OCI-LY7 (cell line): ENCODE measurements around the gene RCL1. TPM values are rescaled to one million over a fixed set of nuclear protein-coding genes. Genes with fewer than 3 reads are reported as not detected.

Experiments
- BruUV-seq: library from RNA; stranded (reverse); fragments of 400-500 nt; replicated peaks from 2 replicates; lab custom pipeline; 2021; lab: Mats Ljungman, UMichigan
- CTCF ChIA-PET: fragments of 300-600 bp; sonication (Branson Sonifier 250); formaldehyde crosslinking; loops from one replicate; lab custom pipeline; 2022; ENCODE audit warnings: antibody characterized with exemption; ENCODE audit not compliant: unreplicated experiment; lab: Charles Lee
- POLR2A ChIA-PET: fragments of 300-600 bp; sonication (Branson Sonifier 250); formaldehyde crosslinking; loops from one replicate; lab custom pipeline; 2022; ENCODE audit warnings: antibody characterized with exemption; lab: Charles Lee
- DNase-seq: peaks from one replicate; pipeline ENCODE4 v3.0.0-alpha.2; 2015; ENCODE audit warnings: low spot score
- H2AFZ ChIP-seq: fragments of 200-600 bp; sonication (generic), shearing (Covaris generic); 2 replicates; pipeline ENCODE4 v1.6.1; 2014; ENCODE audit warnings: mild to moderate bottlenecking, antibody characterized with exemption, low read length, moderate library complexity
- H3K27ac ChIP-seq: fragments of 200-600 bp; sonication (generic); 2 replicates; pipeline ENCODE4 v1.5.1; 2014; ENCODE audit warnings: mixed run types, low read depth, mild to moderate bottlenecking, moderate library complexity, low read length, inconsistent platforms; ENCODE audit not compliant: poor library complexity, severe bottlenecking
- H3K36me3 ChIP-seq: fragments of 200-600 bp; sonication (generic); 2 replicates; pipeline ENCODE4 v1.6.1; 2014; ENCODE audit warnings: mild to moderate bottlenecking, antibody characterized with exemption, low read length, moderate library complexity, mixed read lengths; ENCODE audit not compliant: insufficient read depth
- H3K4me1 ChIP-seq: fragments of 200-600 bp; sonication (generic); 2 replicates; pipeline ENCODE4 v1.5.1; 2014; ENCODE audit warnings: mild to moderate bottlenecking, low read length; ENCODE audit not compliant: insufficient read depth, poor library complexity, severe bottlenecking
- H3K4me2 ChIP-seq: fragments of 200-600 bp; sonication (generic); 2 replicates; pipeline ENCODE4 v1.6.1; 2014; ENCODE audit warnings: mild to moderate bottlenecking, low read length
- H3K4me3 ChIP-seq: fragments of 200-600 bp; sonication (generic); 2 replicates; pipeline ENCODE4 v1.5.1; 2014; ENCODE audit warnings: mild to moderate bottlenecking, low read depth, low read length; ENCODE audit not compliant: poor library complexity, severe bottlenecking
- H3K79me2 ChIP-seq: fragments of 200-600 bp; sonication (generic); 2 replicates; pipeline ENCODE4 v1.6.1; 2016; ENCODE audit warnings: low read depth, mild to moderate bottlenecking, low read length, moderate library complexity, mixed read lengths; ENCODE audit not compliant: insufficient read depth
- H3K9me2 ChIP-seq: fragments of 200-600 bp; sonication (generic); 2 replicates; pipeline ENCODE4 v1.6.1; 2016; ENCODE audit warnings: mild to moderate bottlenecking, low read length, mixed read lengths; ENCODE audit not compliant: insufficient read depth
- H3K9me3 ChIP-seq: fragments of 200-600 bp; sonication (generic); 2 replicates; pipeline ENCODE4 v1.6.1; 2014; ENCODE audit warnings: mild to moderate bottlenecking, mixed run types, low read length, mixed read lengths
- H4K20me1 ChIP-seq: fragments of 200-600 bp; sonication (generic); 2 replicates; pipeline ENCODE4 v1.6.1; 2014; ENCODE audit warnings: mild to moderate bottlenecking, antibody characterized with exemption, low read length, moderate library complexity, mixed read lengths; ENCODE audit not compliant: insufficient read depth
- CTCF ChIP-seq: fragments of 200-600 bp; sonication (generic); conservative IDR thresholded peaks from 2 replicates; pipeline ENCODE4 v1.5.1; 2014; ENCODE audit warnings: mild to moderate bottlenecking, antibody characterized with exemption, low read length, moderate library complexity, mixed read lengths
- EZH2phosphoT487 ChIP-seq: fragments of 200-600 bp; sonication (generic); IDR thresholded peaks from 2 replicates; pipeline ENCODE4 v1.6.1; 2018; ENCODE audit warnings: low read depth, borderline replicate concordance, mild to moderate bottlenecking, mixed run types, antibody characterized with exemption, low read length, moderate library complexity, mixed read lengths
- intact Hi-C: fragments of 100-400 bp; cut with micrococcal nuclease; formaldehyde crosslinking; loops from one replicate; pipeline ENCODE4 v1.10.0; 2022; ENCODE audit not compliant: unreplicated experiment
- total RNA-seq, 2 experiments: library from RNA; depleted of rRNA in 1 of 2; stranded (reverse); fragments of >200 nt in 1 of 2; shearing (Covaris generic) in 1 of 2; gene quantifications; 2 replicates each; pipeline ENCODE4 v1.2.3, GENCODE V29; 2014 to 2022

RCL1 gene
- total RNA-seq, 2 experiments from 2014 or later: 27.5 to 31.3 TPM

GRCh38 chr9:4832786-4833579, 40.2 kb downstream of the RCL1 start:
- no peak overlapping the region for H3K4me2 ChIP-seq
- no TSS peak for BruUV-seq
- 0 out of 2 replicates have a peak, but pooled peaks cover 2% of the 10 kb centered on the region for H4K20me1 ChIP-seq
- TF ChIP-seq EZH2phosphoT487 (no peak), CTCF (no peak)
- peaks cover 85% of the 10 kb centered on the region for H3K36me3 ChIP-seq
- intact Hi-C loops: no loop called here
- no peak overlapping the region for H2AFZ ChIP-seq
- H3K27ac ChIP-seq: no peak overlapping the region
- H3K4me1 ChIP-seq: no peaks in the 10 kb centered on the region
- no peak overlapping the region for H3K4me3 ChIP-seq
- CTCF ChIA-PET: no interaction called here
- no peaks in the 10 kb centered on the region for H3K79me2 ChIP-seq
- no peaks in the 10 kb centered on the region for H3K9me3 ChIP-seq
- no peaks in the 10 kb centered on the region for H3K9me2 ChIP-seq
- POLR2A ChIA-PET: interaction anchor here (0.7 to 1.6 kb wide), 2 partner anchors 32 to 148 kb away, joined by 3 to 4 read pairs; no protein-coding TSS in a partner anchor
- DNase-seq: no peak

- Histone ChIP-seq H3K4me2 (no peak overlapping the region), H3K9me3 (no peaks in the 10 kb centered on the region), H2AFZ (no peak overlapping the region), H3K9me2 (no peaks in the 10 kb centered on the region), H3K36me3 (peaks cover 87% of the 10 kb centered on the region), H3K4me1 (no peaks in the 10 kb centered on the region), H3K4me3 (no peak overlapping the region), H3K79me2 (no peaks in the 10 kb centered on the region), H3K27ac (no peak overlapping the region), H4K20me1 (0 out of 2 replicates have a peak, but pooled peaks cover 2% of the 10 kb centered on the region)
- DNase-seq: no peak
- ChIA-PET POLR2A (interaction anchor here (0.6 to 1.6 kb wide), 4 partner anchors 10 to 149 kb away, joined by 3 to 4 read pairs (median 3); no protein-coding TSS in a partner anchor), CTCF (no interaction called here)
- TF ChIP-seq CTCF (no peak), EZH2phosphoT487 (no peak)
- intact Hi-C loops: no loop called here
- BruUV-seq: no TSS peak
Measured at GRCh38 chr9:4833781-4834560, 41.2 kb downstream of the RCL1 start.
